ENCODE data around the gene PIK3CD. TPM values are rescaled to one million over a fixed set of nuclear protein-coding genes. Genes with fewer than 3 reads are reported as not detected.
A peak's percentile ranks its signal among the peaks of the same experiment; 100 is the strongest.

Gene PIK3CD
- total and polyA plus RNA-seq, 10 donors: 26.8 to 186 (median 100.0) TPM

- peak overlapping the region in 7 of 8 donors; percentile 17 to 80 (median 60) for H3K27ac ChIP-seq
- H3K4me3 ChIP-seq: peak overlapping the region in 1 of 8 donors; percentile 45
- no peak for TF ChIP-seq POLR2A (IDR thresholded peaks at IDR 0.05)
- DNase-seq: no peak
- no peaks in the 10 kb centered on the region for H3K9me3 ChIP-seq
- peaks cover 18 to 99% (median 53%) of the 10 kb centered on the region in 6 donors for H3K4me1 ChIP-seq
- H3K27me3 ChIP-seq (replicated peaks in 1 of 7): no peaks in the 10 kb centered on the region
- peaks cover 0 to 48% (median 26%) of the 10 kb centered on the region in 6 donors for H3K36me3 ChIP-seq
- 87 to 92% (median 91%) methylated on average over 3 of the region's 3 CpGs for WGBS, 5 donors
- intact Hi-C loops (cut with DNase I; ENCODE audit: low total_unique reads): no loop called here
Observed at GRCh38 chr1:9703681-9704080, 52.1 kb downstream of the PIK3CD start.

DNA sequence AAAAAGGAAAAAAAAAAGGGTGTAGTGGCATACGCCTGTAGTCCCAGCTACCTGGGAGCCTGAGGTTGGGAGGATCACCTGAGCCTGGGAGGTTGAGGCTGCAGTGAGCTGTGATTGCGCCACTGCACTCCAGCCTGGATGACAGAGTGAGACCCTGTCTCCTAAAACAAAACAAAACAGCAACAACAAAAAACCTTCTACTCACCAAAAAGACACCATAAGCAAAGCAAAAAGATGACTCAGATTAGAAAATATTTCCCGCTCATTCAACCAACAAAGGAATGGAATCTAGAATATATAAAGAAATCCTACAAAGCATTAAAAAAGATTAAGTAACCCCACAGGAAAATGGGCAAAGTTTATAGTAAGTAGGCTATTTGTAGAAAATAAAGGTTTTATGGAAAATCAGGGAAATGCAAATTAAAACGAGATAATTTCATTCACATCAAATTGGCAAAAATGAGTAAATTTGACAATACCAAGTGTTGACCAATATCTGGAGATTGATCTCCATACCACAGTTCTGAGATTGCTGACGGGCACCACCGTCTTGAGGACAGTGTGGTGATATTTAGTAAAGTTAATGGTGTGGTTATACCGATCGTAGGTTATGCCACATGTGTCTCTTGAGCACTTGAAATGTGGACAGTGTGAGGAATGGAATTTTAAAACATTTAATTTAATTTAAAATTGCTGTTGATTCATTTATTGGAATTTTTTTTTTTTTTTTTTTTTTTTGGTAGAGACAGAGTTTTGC, 54.0 kb downstream of the PIK3CD start:
- peaks cover 0 to 48% (median 18%) of the 10 kb centered on the region in 6 donors for H3K36me3 ChIP-seq
- H3K4me3 ChIP-seq: no peak overlapping the region
- no peaks in the 10 kb centered on the region for H3K27me3 ChIP-seq (replicated peaks in 1 of 7)
- DNase-seq: no peak
- no peaks in the 10 kb centered on the region for H3K9me3 ChIP-seq
- TF ChIP-seq POLR2A (IDR thresholded peaks at IDR 0.05) (no peak), CTCF (IDR thresholded peaks at IDR 0.05 in 8 of 11, conservative IDR thresholded peaks at IDR 0.05 in 3 of 11) (no peak), POLR2AphosphoS5 (IDR thresholded peaks at IDR 0.05) (no peak)
- H3K4me1 ChIP-seq: peaks cover 18 to 88% (median 53%) of the 10 kb centered on the region in 6 donors
- peak overlapping the region in 6 of 8 donors; percentile 29 to 80 (median 63) for H3K27ac ChIP-seq
- intact Hi-C loops (cut with DNase I; ENCODE audit: low total_unique reads): no loop called here
- 75 to 84% (median 79%) methylated on average over 8 of the region's 8 CpGs for WGBS, 5 donors

DNA sequence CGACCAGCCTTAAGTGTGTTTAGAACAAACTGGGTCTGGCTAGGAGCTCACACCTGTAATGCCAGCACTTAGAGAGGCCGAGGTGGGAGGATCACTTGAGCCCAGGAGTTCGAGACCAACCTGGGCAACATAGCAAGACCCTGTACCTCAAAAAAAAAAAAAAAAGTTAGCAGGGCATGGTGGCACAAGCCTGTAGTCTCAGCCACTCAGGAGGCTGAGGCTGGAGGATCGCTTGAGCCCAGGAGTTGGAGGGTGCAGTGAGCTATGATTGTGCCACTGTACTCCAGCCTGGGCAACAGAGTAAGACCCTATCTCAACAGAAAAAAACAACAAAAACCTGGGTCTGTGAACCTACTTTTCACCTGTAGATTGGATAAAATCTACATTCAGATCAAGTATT, 54.6 kb downstream of the PIK3CD start:
- Histone ChIP-seq H3K4me3 (no peak overlapping the region), H3K36me3 (peaks cover 0 to 48% (median 18%) of the 10 kb centered on the region in 6 donors), H3K27me3 (replicated peaks in 1 of 7) (no peaks in the 10 kb centered on the region), H3K4me1 (peaks cover 18 to 81% (median 53%) of the 10 kb centered on the region in 6 donors), H3K27ac (no peak overlapping the region), H3K9me3 (no peaks in the 10 kb centered on the region)
- intact Hi-C loops (cut with DNase I; ENCODE audit: low total_unique reads): no loop called here
- DNase-seq: no peak
- 89 to 97% (median 95%) methylated on average over 4 of the region's 4 CpGs for WGBS, 5 donors
- TF ChIP-seq CTCF (IDR thresholded peaks at IDR 0.05 in 8 of 11, conservative IDR thresholded peaks at IDR 0.05 in 3 of 11): no peak
- no peak for TF ChIP-seq POLR2AphosphoS5 (IDR thresholded peaks at IDR 0.05)
- TF ChIP-seq POLR2A (IDR thresholded peaks at IDR 0.05): no peak

GRCh38 chr1:9710037-9710436, 58.5 kb downstream of the PIK3CD start:
- DNase-seq: no peak
- WGBS, 5 donors: 83 to 94% (median 89%) methylated on average over 5 to 8 of the region's 8 CpGs
- no peak overlapping the region for H3K27ac ChIP-seq
- no peaks in the 10 kb centered on the region for H3K27me3 ChIP-seq (replicated peaks in 1 of 7)
- TF ChIP-seq CTCF (IDR thresholded peaks at IDR 0.05 in 8 of 11, conservative IDR thresholded peaks at IDR 0.05 in 3 of 11) (no peak), POLR2A (IDR thresholded peaks at IDR 0.05) (no peak), POLR2AphosphoS5 (IDR thresholded peaks at IDR 0.05) (peak in 1 of 3 donors; percentile 52)
- no peaks in the 10 kb centered on the region for H3K9me3 ChIP-seq
- peaks cover 13 to 80% (median 39%) of the 10 kb centered on the region in 6 donors for H3K4me1 ChIP-seq
- intact Hi-C loops (cut with DNase I; ENCODE audit: low total_unique reads): no loop called here
- no peak overlapping the region for H3K4me3 ChIP-seq
- H3K36me3 ChIP-seq: peaks cover 0 to 84% (median 46%) of the 10 kb centered on the region in 6 donors
